Esophagus squamous epithelium (tissue), 5 donors: Measurements from ENCODE around the gene CCDC197. TPM values are rescaled to one million over a fixed set of nuclear protein-coding genes. Genes with fewer than 3 reads are reported as not detected.

Experiments used
- DNase-seq: peaks from one replicate; lab custom pipeline; 2025; lab: John Stamatoyannopoulos, UW
- H3K27ac ChIP-seq, 4 donors: fragments of 200-600 bp; sonication (generic); one replicate each; pipeline ENCODE4 v1.5.1; 2016 to 2019; ENCODE audit warnings: mild to moderate bottlenecking in 1 of 4
- H3K27me3 ChIP-seq, 4 donors: fragments of 200-600 bp; sonication (generic); 1 replicate in 3 of 4; 2 replicates in 1 of 4; pipeline versions ENCODE4 v1.5.1 to v1.6.0; 2017 to 2021; ENCODE audit warnings: antibody characterized with exemption in 1 of 4
- H3K36me3 ChIP-seq, 3 donors: fragments of 200-600 bp; sonication (generic); one replicate each; pipeline ENCODE4 v1.5.1; 2016 to 2019
- H3K4me1 ChIP-seq, 3 donors: fragments of 200-600 bp; sonication (generic); one replicate each; pipeline ENCODE4 v1.5.1; 2017 to 2019
- H3K4me3 ChIP-seq, 4 donors: fragments of 200-600 bp; sonication (generic); 1 replicate in 3 of 4; 2 replicates in 1 of 4; pipeline ENCODE4 v1.5.1; 2016 to 2019; ENCODE audit warnings: mild to moderate bottlenecking in 2 of 4, moderate library complexity in 1 of 4
- H3K9me3 ChIP-seq, 3 donors: fragments of 200-600 bp; sonication (generic); one replicate each; pipeline ENCODE4 v1.5.1; 2016 to 2019
- POLR2A ChIP-seq, 4 donors: fragments of 450-650 bp; IDR thresholded peaks; one replicate each; pipeline ENCODE4 v1.6.1; 2017; ENCODE audit warnings: antibody characterized with exemption in 4 of 4, mild to moderate bottlenecking in 4 of 4, moderate library complexity in 3 of 4
- WGBS, 2 donors: methylation state at CpG; one replicate each; pipeline ENCODE4 v1.1.5; 2018; 5-methylcytosine and 5-hydroxymethylcytosine counted together
- intact Hi-C: fragments of 100-400 bp; cut with DNase I; formaldehyde crosslinking; loops from one replicate; pipeline ENCODE4 v1.15.0; 2022
- total RNA-seq, 4 donors: library from RNA; depleted of rRNA; stranded (reverse); fragments of >200 nt; gene quantifications; one replicate each; pipeline ENCODE4 v1.1.0, GENCODE V29; 2016
- TF ChIP-seq, protein P1 (sequence below), 6 experiments: fragments of 450-650 bp in 4 of 6; fragments of 200-600 bp in 2 of 6; sonication (generic) in 2 of 6; IDR thresholded peaks; one replicate each; pipeline ENCODE4 v1.5.1; 2016 to 2019; ENCODE audit warnings: antibody characterized with exemption in 6 of 6, mild to moderate bottlenecking in 4 of 6, moderate library complexity in 4 of 6
- donor health status: DM: yes; HTN: yes; CAD: no.

The CCDC197 gene
- total RNA-seq, 4 donors from 2014 or later, result not detected

DNA sequence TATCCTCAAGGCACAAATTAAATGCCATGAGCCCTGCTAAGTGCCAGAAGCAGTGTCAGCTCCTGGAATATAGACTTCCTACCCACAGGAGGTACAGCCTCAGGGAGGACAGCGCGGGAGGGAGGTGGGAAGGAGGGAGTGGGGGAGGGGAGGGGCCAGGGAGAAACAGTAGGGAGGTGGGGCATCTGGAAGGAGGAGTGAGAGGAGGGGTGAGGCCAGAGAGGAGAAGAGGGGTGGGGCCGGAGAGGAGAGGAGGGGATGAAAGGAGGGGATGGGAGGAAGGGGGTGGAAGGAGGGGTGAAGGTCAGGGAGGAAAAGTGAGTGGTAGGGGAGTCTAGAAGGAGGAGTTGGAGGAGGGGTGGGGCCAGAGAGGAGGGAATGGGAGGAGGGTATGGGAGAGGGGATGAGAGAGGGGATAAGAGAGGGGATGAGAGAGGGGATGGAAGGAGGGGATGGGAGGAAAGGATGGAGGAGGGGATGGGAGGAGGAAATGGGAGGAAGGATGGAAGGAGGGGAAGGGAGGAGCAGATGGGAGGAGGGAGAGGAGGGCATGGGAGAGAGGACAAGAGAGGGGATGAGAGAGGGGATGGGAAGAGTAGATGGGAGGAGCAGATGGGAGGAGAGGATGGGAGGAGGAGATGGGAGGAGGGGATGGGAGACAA lies 9.2 kb upstream of the CCDC197 start:
- H3K4me1 ChIP-seq, result peaks cover 0 to 19% (median 9%) of the 10 kb centered on the region in 3 donors
- no peak overlapping the region for H3K27ac ChIP-seq
- intact Hi-C loops, result no loop called here
- peaks cover 0 to 11% (median 0%) of the 10 kb centered on the region in 4 donors for H3K27me3 ChIP-seq
- no peaks in the 10 kb centered on the region for H3K36me3 ChIP-seq
- DNase-seq, result no peak
- no peak overlapping the region for H3K4me3 ChIP-seq
- WGBS, 2 donors, result 40% methylated on average over 1 of the region's 3 CpGs
- TF ChIP-seq, protein P1, sequence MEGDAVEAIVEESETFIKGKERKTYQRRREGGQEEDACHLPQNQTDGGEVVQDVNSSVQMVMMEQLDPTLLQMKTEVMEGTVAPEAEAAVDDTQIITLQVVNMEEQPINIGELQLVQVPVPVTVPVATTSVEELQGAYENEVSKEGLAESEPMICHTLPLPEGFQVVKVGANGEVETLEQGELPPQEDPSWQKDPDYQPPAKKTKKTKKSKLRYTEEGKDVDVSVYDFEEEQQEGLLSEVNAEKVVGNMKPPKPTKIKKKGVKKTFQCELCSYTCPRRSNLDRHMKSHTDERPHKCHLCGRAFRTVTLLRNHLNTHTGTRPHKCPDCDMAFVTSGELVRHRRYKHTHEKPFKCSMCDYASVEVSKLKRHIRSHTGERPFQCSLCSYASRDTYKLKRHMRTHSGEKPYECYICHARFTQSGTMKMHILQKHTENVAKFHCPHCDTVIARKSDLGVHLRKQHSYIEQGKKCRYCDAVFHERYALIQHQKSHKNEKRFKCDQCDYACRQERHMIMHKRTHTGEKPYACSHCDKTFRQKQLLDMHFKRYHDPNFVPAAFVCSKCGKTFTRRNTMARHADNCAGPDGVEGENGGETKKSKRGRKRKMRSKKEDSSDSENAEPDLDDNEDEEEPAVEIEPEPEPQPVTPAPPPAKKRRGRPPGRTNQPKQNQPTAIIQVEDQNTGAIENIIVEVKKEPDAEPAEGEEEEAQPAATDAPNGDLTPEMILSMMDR (IDR thresholded peaks at IDR 0.05), result no peak
- TF ChIP-seq POLR2A (IDR thresholded peaks at IDR 0.05), result no peak
- no peaks in the 10 kb centered on the region for H3K9me3 ChIP-seq

DNA sequence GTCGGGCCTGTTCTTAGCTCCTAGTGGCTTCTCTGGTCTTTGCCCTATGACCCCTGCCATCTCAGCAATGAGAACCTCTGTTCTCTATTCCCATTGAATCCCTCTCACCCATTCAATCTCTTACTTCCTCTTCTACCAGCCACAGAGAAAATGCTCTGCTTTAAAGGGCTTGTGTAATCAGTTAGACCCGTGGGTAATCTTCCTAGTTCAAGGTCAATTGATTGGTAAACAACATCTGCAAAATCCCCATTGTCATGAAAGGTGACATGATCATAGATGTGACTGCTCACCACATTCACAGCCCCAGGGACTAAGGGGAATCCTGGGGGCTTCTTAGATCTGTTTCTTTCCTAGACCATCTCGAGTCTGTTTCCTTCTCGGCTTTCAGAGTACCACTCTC lies 7.2 kb upstream of the CCDC197 start:
- Histone ChIP-seq H3K4me3 (no peak overlapping the region), H3K27me3 (peaks cover 0 to 4% (median 0%) of the 10 kb centered on the region in 4 donors), H3K36me3 (no peaks in the 10 kb centered on the region), H3K9me3 (no peaks in the 10 kb centered on the region), H3K4me1 (peaks cover 0 to 20% (median 14%) of the 10 kb centered on the region in 3 donors), H3K27ac (no peak overlapping the region)
- no peak for DNase-seq
- WGBS, 2 donors, result 58 to 73% methylated on average over 4 of the region's 4 CpGs
- TF ChIP-seq POLR2A (IDR thresholded peaks at IDR 0.05), result no peak
- TF ChIP-seq, protein P1 (IDR thresholded peaks at IDR 0.05), result no peak
- intact Hi-C loops, result no loop called here

DNA sequence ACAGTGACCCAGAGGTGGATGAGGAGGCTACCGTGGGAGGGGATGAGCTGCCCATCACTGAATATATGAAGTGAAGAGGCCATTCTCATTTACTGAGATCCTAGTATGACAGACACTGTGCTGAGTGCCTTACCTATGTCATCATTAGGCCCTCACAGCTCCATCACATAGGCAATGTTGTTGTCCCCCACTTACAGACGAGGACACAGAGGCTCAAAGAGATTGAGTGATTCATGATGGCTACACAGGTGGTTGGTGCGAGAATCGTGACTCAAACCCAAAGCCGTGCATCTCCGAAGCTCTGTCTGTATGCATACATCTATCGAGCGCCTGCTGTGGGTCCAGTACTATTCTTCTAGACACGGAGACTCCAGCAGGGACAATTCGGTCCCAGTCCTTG lies 5.9 kb upstream of the CCDC197 start:
- no peak overlapping the region for H3K4me3 ChIP-seq
- peaks cover 0 to 28% (median 24%) of the 10 kb centered on the region in 3 donors for H3K4me1 ChIP-seq
- no peaks in the 10 kb centered on the region for H3K36me3 ChIP-seq
- no peak overlapping the region for H3K27ac ChIP-seq
- intact Hi-C loops, result no loop called here
- no peaks in the 10 kb centered on the region for H3K9me3 ChIP-seq
- no peak for DNase-seq
- 86 to 87% methylated on average over 7 to 10 of the region's 10 CpGs for WGBS, 2 donors
- H3K27me3 ChIP-seq, result peaks cover 0 to 13% (median 0%) of the 10 kb centered on the region in 4 donors
- TF ChIP-seq, protein P1 (IDR thresholded peaks at IDR 0.05), result no peak
- TF ChIP-seq POLR2A (IDR thresholded peaks at IDR 0.05), result no peak

DNA sequence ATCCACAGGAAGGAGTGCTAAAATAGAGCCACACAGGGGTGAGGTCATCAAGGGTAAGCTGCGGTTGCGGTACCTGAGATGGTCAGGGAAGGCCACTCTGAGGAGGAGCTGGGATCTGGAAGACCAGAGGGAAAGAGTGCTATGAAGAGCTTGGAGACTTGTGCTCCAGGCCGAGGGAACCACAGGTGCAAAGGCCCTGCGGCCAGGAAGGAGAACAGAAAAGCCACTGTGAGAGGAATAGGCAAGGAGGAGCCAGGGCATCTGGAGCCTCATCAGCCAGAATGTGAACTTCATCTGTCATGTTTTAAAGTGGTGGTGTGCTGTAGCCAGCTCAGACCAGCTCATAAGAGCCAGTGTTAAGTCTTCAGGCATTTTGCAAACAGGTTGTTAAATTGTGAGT lies 5.5 kb upstream of the CCDC197 start:
- no peak for DNase-seq
- Histone ChIP-seq H3K36me3 (no peaks in the 10 kb centered on the region), H3K9me3 (no peaks in the 10 kb centered on the region), H3K4me3 (no peak overlapping the region), H3K27ac (no peak overlapping the region), H3K27me3 (peaks cover 0 to 17% (median 0%) of the 10 kb centered on the region in 4 donors), H3K4me1 (peaks cover 0 to 31% (median 24%) of the 10 kb centered on the region in 3 donors)
- 87 to 92% methylated on average over 4 of the region's 4 CpGs for WGBS, 2 donors
- intact Hi-C loops, result no loop called here
- TF ChIP-seq, protein P1 (IDR thresholded peaks at IDR 0.05), result no peak
- no peak for TF ChIP-seq POLR2A (IDR thresholded peaks at IDR 0.05)

DNA sequence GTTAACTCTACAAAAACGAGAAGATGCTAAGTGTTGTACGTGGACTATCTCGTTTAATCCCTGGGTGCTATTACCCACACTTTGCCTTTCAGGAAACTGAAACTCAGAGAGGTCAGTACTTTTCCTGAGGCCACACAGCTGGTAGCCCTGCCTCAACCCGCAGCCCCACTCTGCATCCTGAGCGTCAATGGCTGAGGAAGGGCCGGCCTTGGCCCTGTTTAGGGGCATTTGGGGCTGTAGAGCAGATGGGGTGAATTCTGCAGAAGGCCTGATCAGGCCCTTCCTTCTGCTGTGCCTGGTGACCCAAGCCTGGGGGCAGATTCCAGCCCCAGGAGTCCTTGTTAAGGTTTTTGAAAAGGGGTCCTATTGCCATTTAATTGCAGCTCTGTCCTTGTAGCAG lies 3.7 kb upstream of the CCDC197 start:
- 81 to 94% methylated on average over 3 to 5 of the region's 6 CpGs for WGBS, 2 donors
- intact Hi-C loops, result no loop called here
- H3K4me3 ChIP-seq, result no peak overlapping the region
- TF ChIP-seq, protein P1 (IDR thresholded peaks at IDR 0.05), result no peak
- no peak for TF ChIP-seq POLR2A (IDR thresholded peaks at IDR 0.05)
- no peaks in the 10 kb centered on the region for H3K9me3 ChIP-seq
- H3K27ac ChIP-seq, result peak overlapping the region in 1 of 4 donors; percentile 9
- no peak for DNase-seq
- no peaks in the 10 kb centered on the region for H3K36me3 ChIP-seq
- peaks cover 0 to 23% (median 0%) of the 10 kb centered on the region in 4 donors for H3K27me3 ChIP-seq
- H3K4me1 ChIP-seq, result peaks cover 0 to 22% (median 15%) of the 10 kb centered on the region in 3 donors
